ENCODE measurements around the gene SETD4. TPM values are rescaled to one million over a fixed set of nuclear protein-coding genes. Genes with fewer than 3 reads are reported as not detected.
"Not testable (repeated sequence)": the region's sequence is repeated elsewhere in the genome, so short reads cannot be mapped to it uniquely, and the experiment has no call there.

Gene SETD4
- total RNA-seq, 4 donors from 2014 or later: 12.6 to 22.7 (median 16.8) TPM

- ATAC-seq (ENCODE audit: low FRiP score) (no peak), DNase-seq (ENCODE audit: low spot score) (no peak)
- TF ChIP-seq, protein P1, sequence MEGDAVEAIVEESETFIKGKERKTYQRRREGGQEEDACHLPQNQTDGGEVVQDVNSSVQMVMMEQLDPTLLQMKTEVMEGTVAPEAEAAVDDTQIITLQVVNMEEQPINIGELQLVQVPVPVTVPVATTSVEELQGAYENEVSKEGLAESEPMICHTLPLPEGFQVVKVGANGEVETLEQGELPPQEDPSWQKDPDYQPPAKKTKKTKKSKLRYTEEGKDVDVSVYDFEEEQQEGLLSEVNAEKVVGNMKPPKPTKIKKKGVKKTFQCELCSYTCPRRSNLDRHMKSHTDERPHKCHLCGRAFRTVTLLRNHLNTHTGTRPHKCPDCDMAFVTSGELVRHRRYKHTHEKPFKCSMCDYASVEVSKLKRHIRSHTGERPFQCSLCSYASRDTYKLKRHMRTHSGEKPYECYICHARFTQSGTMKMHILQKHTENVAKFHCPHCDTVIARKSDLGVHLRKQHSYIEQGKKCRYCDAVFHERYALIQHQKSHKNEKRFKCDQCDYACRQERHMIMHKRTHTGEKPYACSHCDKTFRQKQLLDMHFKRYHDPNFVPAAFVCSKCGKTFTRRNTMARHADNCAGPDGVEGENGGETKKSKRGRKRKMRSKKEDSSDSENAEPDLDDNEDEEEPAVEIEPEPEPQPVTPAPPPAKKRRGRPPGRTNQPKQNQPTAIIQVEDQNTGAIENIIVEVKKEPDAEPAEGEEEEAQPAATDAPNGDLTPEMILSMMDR (IDR thresholded peaks at IDR 0.05): no peak
Measured at GRCh38 chr21:36076878-36077655, 16.7 kb upstream of the SETD4 start.

GRCh38 chr21:36075953-36076352 lies 15.6 kb upstream of the SETD4 start:
- DNase-seq (ENCODE audit: low spot score) (no peak), ATAC-seq (ENCODE audit: low FRiP score) (no peak)
- TF ChIP-seq, protein P1 (IDR thresholded peaks at IDR 0.05): no peak

- DNase-seq (ENCODE audit: low spot score): no peak
- TF ChIP-seq, protein P1 (IDR thresholded peaks at IDR 0.05): no peak
- ATAC-seq (ENCODE audit: low FRiP score): no peak
Measured at GRCh38 chr21:36075171-36075570, 14.8 kb upstream of the SETD4 start.

GRCh38 chr21:36073911-36074310 lies 13.6 kb upstream of the SETD4 start:
- not testable (repeated sequence) for ATAC-seq (ENCODE audit: low FRiP score); DNase-seq (ENCODE audit: low spot score)

- ATAC-seq (ENCODE audit: low FRiP score) (no peak), DNase-seq (ENCODE audit: low spot score) (no peak)
- TF ChIP-seq, protein P1 (IDR thresholded peaks at IDR 0.05): no peak
Measured at GRCh38 chr21:36073181-36073580, 12.9 kb upstream of the SETD4 start.

DNA sequence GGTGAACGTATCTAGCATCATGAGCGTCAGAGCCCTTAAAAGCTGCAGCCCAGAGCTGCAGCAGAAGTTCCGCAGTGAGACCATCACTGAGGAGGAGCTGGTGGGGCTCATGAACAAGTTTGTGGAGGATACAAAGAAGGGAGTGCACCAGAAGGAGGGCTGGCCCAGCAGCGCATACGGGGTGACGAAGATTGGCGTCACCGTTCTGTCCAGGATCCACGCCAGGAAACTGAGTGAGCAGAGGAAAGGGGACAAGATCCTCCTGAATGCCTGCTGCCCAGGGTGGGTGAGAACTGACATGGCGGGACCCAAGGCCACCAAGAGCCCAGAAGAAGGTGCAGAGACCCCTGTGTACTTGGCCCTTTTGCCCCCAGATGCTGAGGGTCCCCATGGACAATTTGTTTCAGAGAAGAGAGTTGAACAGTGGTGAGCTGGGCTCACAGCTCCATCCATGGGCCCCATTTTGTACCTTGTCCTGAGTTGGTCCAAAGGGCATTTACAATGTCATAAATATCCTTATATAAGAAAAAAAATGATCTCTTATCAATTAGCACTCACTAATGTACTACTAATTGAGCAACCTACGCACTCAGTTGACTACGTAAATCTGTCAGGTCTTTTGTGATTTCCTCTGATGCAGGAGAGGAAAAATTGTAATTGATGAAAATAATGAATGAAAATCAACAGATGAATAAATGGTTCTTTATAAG lies 12.3 kb upstream of the SETD4 start:
- no peak for DNase-seq (ENCODE audit: low spot score)
- TF ChIP-seq, protein P1 (IDR thresholded peaks at IDR 0.05): no peak
- ATAC-seq (ENCODE audit: low FRiP score): no peak

DNA sequence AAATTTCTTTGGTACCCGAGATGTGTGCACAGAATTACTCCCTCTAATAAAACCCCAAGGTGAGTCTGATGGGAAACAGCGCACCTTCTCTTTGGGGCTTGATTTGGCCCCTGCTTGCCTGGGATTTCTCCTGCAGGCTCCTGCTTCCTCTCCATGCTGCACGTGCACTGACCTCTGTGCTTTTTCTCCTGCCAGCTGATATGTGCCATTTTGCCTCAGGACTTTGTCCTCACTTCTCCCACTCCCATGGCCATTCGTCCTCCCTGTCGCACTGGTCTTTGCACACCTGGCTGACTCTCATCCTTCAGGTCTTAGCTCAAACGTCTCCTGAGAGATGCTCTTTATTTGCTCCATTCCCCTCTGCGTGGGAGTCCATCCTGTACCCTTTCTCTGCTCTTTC lies 10.7 kb upstream of the SETD4 start:
- ATAC-seq (ENCODE audit: low FRiP score) (no peak), DNase-seq (ENCODE audit: low spot score) (no peak)
- TF ChIP-seq, protein P1 (IDR thresholded peaks at IDR 0.05): no peak
